Measurements from ENCODE around the gene SLC51B. TPM values are rescaled to one million over a fixed set of nuclear protein-coding genes. Genes with fewer than 3 reads are reported as not detected.
"Not testable (repeated sequence)": the region's sequence is repeated elsewhere in the genome, so short reads cannot be mapped to it uniquely, and the experiment has no call there.

SLC51B gene
- not detected for polyA plus RNA-seq (2012; ENCODE audit: missing spikeins)

- TF ChIP-seq TAF1 (IDR thresholded peaks at IDR 0.05; ENCODE audit: borderline replicate concordance, low read depth, low read length) = no peak
- no peak for DNase-seq (ENCODE audit: insufficient read length)
- no peak for FAIRE-seq
Measured at GRCh38 chr15:65044724-65045481, at the start of gene SLC51B. Gene SLC51B (plus strand): TSS chr15:65045387. CDS start chr15:65050005, 4,618 bp downstream.

GRCh38 chr15:64997066-64997465, 48.1 kb upstream of the SLC51B start:
- DNase-seq (ENCODE audit: insufficient read length) (no peak), FAIRE-seq (no peak)
- no peak for TF ChIP-seq TAF1 (IDR thresholded peaks at IDR 0.05; ENCODE audit: borderline replicate concordance, low read depth, low read length)
- TF ChIP-seq POLR2AphosphoS5 (IDR thresholded peaks at IDR 0.05; ENCODE audit: low read depth, low read length) = no peak
- TF ChIP-seq POLR2A (IDR thresholded peaks at IDR 0.05; ENCODE audit: low read depth, low read length) = no peak

- DNase-seq (ENCODE audit: insufficient read length) (no peak), FAIRE-seq (no peak)
- TF ChIP-seq TAF1 (IDR thresholded peaks at IDR 0.05; ENCODE audit: borderline replicate concordance, low read depth, low read length) (no peak), POLR2AphosphoS5 (IDR thresholded peaks at IDR 0.05; ENCODE audit: low read depth, low read length) (no peak), POLR2A (IDR thresholded peaks at IDR 0.05; ENCODE audit: low read depth, low read length) (no peak)
Measured at GRCh38 chr15:64997745-64998375, 47.3 kb upstream of the SLC51B start.

- no peak for FAIRE-seq
- no peak for DNase-seq (ENCODE audit: insufficient read length)
- TF ChIP-seq TAF1 (IDR thresholded peaks at IDR 0.05; ENCODE audit: borderline replicate concordance, low read depth, low read length) = no peak
- TF ChIP-seq POLR2AphosphoS5 (IDR thresholded peaks at IDR 0.05; ENCODE audit: low read depth, low read length) = no peak
- TF ChIP-seq POLR2A (IDR thresholded peaks at IDR 0.05; ENCODE audit: low read depth, low read length) = no peak
Measured at GRCh38 chr15:65004993-65005392, 40.2 kb upstream of the SLC51B start.

- DNase-seq (ENCODE audit: insufficient read length) (no peak), FAIRE-seq (no peak)
- no peak for TF ChIP-seq TAF1 (IDR thresholded peaks at IDR 0.05; ENCODE audit: borderline replicate concordance, low read depth, low read length)
- no peak for TF ChIP-seq POLR2A (IDR thresholded peaks at IDR 0.05; ENCODE audit: low read depth, low read length)
Measured at GRCh38 chr15:65006876-65007275, 38.3 kb upstream of the SLC51B start.

- DNase-seq (ENCODE audit: insufficient read length) (no peak), FAIRE-seq (peak; percentile 42)
- TF ChIP-seq POLR2A (IDR thresholded peaks at IDR 0.05; ENCODE audit: low read depth, low read length) (no peak), POLR2AphosphoS5 (IDR thresholded peaks at IDR 0.05; ENCODE audit: low read depth, low read length) (no peak), TAF1 (IDR thresholded peaks at IDR 0.05; ENCODE audit: borderline replicate concordance, low read depth, low read length) (no peak)
Measured at GRCh38 chr15:65008983-65009382, 36.2 kb upstream of the SLC51B start.

GRCh38 chr15:65011198-65011597, 34.0 kb upstream of the SLC51B start:
- FAIRE-seq; DNase-seq (ENCODE audit: insufficient read length): not testable (repeated sequence)

- peak; percentile 40 for FAIRE-seq
- TF ChIP-seq POLR2A (IDR thresholded peaks at IDR 0.05; ENCODE audit: low read depth, low read length) (no peak), TAF1 (IDR thresholded peaks at IDR 0.05; ENCODE audit: borderline replicate concordance, low read depth, low read length) (no peak), POLR2AphosphoS5 (IDR thresholded peaks at IDR 0.05; ENCODE audit: low read depth, low read length) (no peak)
Measured at GRCh38 chr15:65020419-65020818, 24.8 kb upstream of the SLC51B start.

GRCh38 chr15:65021488-65021887, 23.7 kb upstream of the SLC51B start:
- FAIRE-seq = no peak
- no peak for TF ChIP-seq POLR2A (IDR thresholded peaks at IDR 0.05; ENCODE audit: low read depth, low read length)
- no peak for TF ChIP-seq TAF1 (IDR thresholded peaks at IDR 0.05; ENCODE audit: borderline replicate concordance, low read depth, low read length)
- no peak for TF ChIP-seq POLR2AphosphoS5 (IDR thresholded peaks at IDR 0.05; ENCODE audit: low read depth, low read length)
- no peak for DNase-seq (ENCODE audit: insufficient read length)

More at GRCh38 chr15:65020419-65020818, 24.8 kb upstream of the SLC51B start:
- DNase-seq (ENCODE audit: insufficient read length) = no peak

GRCh38 chr15:65026756-65027155, 18.4 kb upstream of the SLC51B start:
- no peak for FAIRE-seq
- DNase-seq (ENCODE audit: insufficient read length) = no peak
- TF ChIP-seq POLR2AphosphoS5 (IDR thresholded peaks at IDR 0.05; ENCODE audit: low read depth, low read length) = no peak
- TF ChIP-seq POLR2A (IDR thresholded peaks at IDR 0.05; ENCODE audit: low read depth, low read length) = no peak

- FAIRE-seq (no peak), DNase-seq (ENCODE audit: insufficient read length) (no peak)
- TF ChIP-seq POLR2AphosphoS5 (IDR thresholded peaks at IDR 0.05; ENCODE audit: low read depth, low read length) (no peak), TAF1 (IDR thresholded peaks at IDR 0.05; ENCODE audit: borderline replicate concordance, low read depth, low read length) (no peak), POLR2A (IDR thresholded peaks at IDR 0.05; ENCODE audit: low read depth, low read length) (no peak)
Measured at GRCh38 chr15:65027593-65027992, 17.6 kb upstream of the SLC51B start.

- no peak for TF ChIP-seq POLR2A (IDR thresholded peaks at IDR 0.05; ENCODE audit: low read depth, low read length)
- no peak for TF ChIP-seq POLR2AphosphoS5 (IDR thresholded peaks at IDR 0.05; ENCODE audit: low read depth, low read length)
- TF ChIP-seq TAF1 (IDR thresholded peaks at IDR 0.05; ENCODE audit: borderline replicate concordance, low read depth, low read length) = no peak
- no peak for DNase-seq (ENCODE audit: insufficient read length)
- FAIRE-seq = no peak
Measured at GRCh38 chr15:65028338-65028737, 16.8 kb upstream of the SLC51B start.
